HEK293 (cell line): ENCODE measurements around the gene FABP7.
A peak's percentile ranks its signal among the peaks of the same experiment; 100 is the strongest.

ENCODE experiments used
- CTCF ChIA-PET: fragments of 350-600 bp; formaldehyde crosslinking; extraction: SDS; loops from one replicate; lab custom pipeline; 2021; ENCODE audit warnings: antibody characterized with exemption; lab: Yijun Ruan, JAX
- POLR2A ChIA-PET: fragments of 300-600 bp; formaldehyde crosslinking; extraction: SDS; loops from one replicate; lab custom pipeline; 2020; ENCODE audit warnings: antibody characterized with exemption, inconsistent platforms; lab: Yijun Ruan, JAX
- H3K27ac ChIP-seq: fragments of 200-500 bp; sonication (Bioruptor generic); 2 replicates; pipeline ENCODE4 v1.5.1; 2014; ENCODE audit warnings: low read depth, low read length, control low read depth, inconsistent platforms; ENCODE audit errors: extremely low read depth
- H3K36me3 ChIP-seq, 2 experiments: fragments of 200-500 bp in 1 of 2; sonication (Bioruptor generic) in 1 of 2; 1 replicate in 1 of 2; 2 replicates in 1 of 2; pipeline ENCODE4 v1.5.1; 2014 to 2017; ENCODE audit warnings: inconsistent platforms in 2 of 2, low read length in 2 of 2; ENCODE audit not compliant: control insufficient read depth in 2 of 2, insufficient read depth in 1 of 2
- H3K4me1 ChIP-seq: fragments of 200-500 bp; sonication (Bioruptor generic); 2 replicates; pipeline ENCODE4 v1.5.1; 2014; ENCODE audit warnings: mild to moderate bottlenecking, low read length, inconsistent platforms; ENCODE audit not compliant: control insufficient read depth, insufficient read depth
- H3K4me3 ChIP-seq: 2 replicates; pipeline ENCODE4 v1.5.1; 2011; ENCODE audit warnings: low read depth, mild to moderate bottlenecking, control low read depth, low read length, moderate library complexity
- H3K9me3 ChIP-seq: fragments of 200-500 bp; sonication (Bioruptor generic); 2 replicates; pipeline ENCODE4 v1.5.1; 2014; ENCODE audit warnings: low read depth, low read length, inconsistent platforms; ENCODE audit not compliant: control insufficient read depth, insufficient read depth
- BCL6B ChIP-seq: fragments of 450-650 bp; formaldehyde crosslinking; IDR thresholded peaks from 2 replicates; pipeline ENCODE4 v1.5.1; 2017; ENCODE audit warnings: missing biosample characterization, missing genetic modification characterization
- GLIS1 ChIP-seq: fragments of 450-650 bp; formaldehyde crosslinking; IDR thresholded peaks from 2 replicates; pipeline ENCODE4 v1.5.1; 2016; ENCODE audit warnings: missing biosample characterization, missing genetic modification characterization
- INSM2 ChIP-seq: fragments of 450-650 bp; formaldehyde crosslinking; IDR thresholded peaks from 2 replicates; pipeline ENCODE4 v1.5.1; 2016; ENCODE audit warnings: missing biosample characterization, missing genetic modification characterization
- KLF7 ChIP-seq: fragments of 450-650 bp; formaldehyde crosslinking; IDR thresholded peaks from 2 replicates; pipeline ENCODE4 v1.5.1; 2016; ENCODE audit warnings: missing biosample characterization, missing genetic modification characterization, borderline replicate concordance
- SCRT1 ChIP-seq: fragments of 450-650 bp; formaldehyde crosslinking; IDR thresholded peaks from 2 replicates; pipeline ENCODE4 v1.5.1; 2016; ENCODE audit warnings: missing biosample characterization, missing genetic modification characterization, borderline replicate concordance
- SCRT2 ChIP-seq: fragments of 450-650 bp; formaldehyde crosslinking; IDR thresholded peaks from 2 replicates; pipeline ENCODE4 v1.5.1; 2016; ENCODE audit warnings: missing biosample characterization, missing genetic modification characterization
- YY2 ChIP-seq: fragments of 450-650 bp; formaldehyde crosslinking; IDR thresholded peaks from 2 replicates; pipeline ENCODE4 v1.5.1; 2016; ENCODE audit warnings: missing biosample characterization, missing genetic modification characterization
- ZBTB21 ChIP-seq: fragments of 450-650 bp; formaldehyde crosslinking; IDR thresholded peaks from 2 replicates; pipeline ENCODE4 v1.5.1; 2017; ENCODE audit warnings: missing biosample characterization, missing genetic modification characterization
- ZNF169 ChIP-seq: fragments of 450-650 bp; formaldehyde crosslinking; IDR thresholded peaks from 2 replicates; pipeline ENCODE4 v1.5.1; 2016; ENCODE audit warnings: missing biosample characterization, missing genetic modification characterization
- ZNF211 ChIP-seq: fragments of 450-650 bp; formaldehyde crosslinking; IDR thresholded peaks from 2 replicates; pipeline ENCODE4 v1.5.1; 2016; ENCODE audit warnings: low read depth, missing biosample characterization, missing genetic modification characterization
- ZNF354C ChIP-seq: fragments of 450-650 bp; formaldehyde crosslinking; IDR thresholded peaks from 2 replicates; pipeline ENCODE4 v1.5.1; 2016; ENCODE audit warnings: missing biosample characterization, missing genetic modification characterization, low read depth, borderline replicate concordance
- ZNF366 ChIP-seq: fragments of 450-650 bp; formaldehyde crosslinking; conservative IDR thresholded peaks from 2 replicates; pipeline ENCODE4 v1.5.1; 2016; ENCODE audit warnings: missing biosample characterization, missing genetic modification characterization
- ZNF48 ChIP-seq: fragments of 450-650 bp; formaldehyde crosslinking; IDR thresholded peaks from 2 replicates; pipeline ENCODE4 v1.5.1; 2016; ENCODE audit warnings: missing biosample characterization, missing genetic modification characterization
- ZNF488 ChIP-seq: fragments of 450-650 bp; formaldehyde crosslinking; IDR thresholded peaks from 2 replicates; pipeline ENCODE4 v1.5.1; 2016; ENCODE audit warnings: missing biosample characterization, missing genetic modification characterization
- ZNF558 ChIP-seq: fragments of 450-650 bp; formaldehyde crosslinking; IDR thresholded peaks from 2 replicates; pipeline ENCODE4 v1.5.1; 2016; ENCODE audit warnings: missing biosample characterization, missing genetic modification characterization
- ZNF571 ChIP-seq: fragments of 450-650 bp; formaldehyde crosslinking; IDR thresholded peaks from 2 replicates; pipeline ENCODE4 v1.5.0; 2017; ENCODE audit warnings: missing biosample characterization, missing genetic modification characterization
- ZXDB ChIP-seq: fragments of 450-650 bp; formaldehyde crosslinking; IDR thresholded peaks from 2 replicates; pipeline ENCODE4 v1.5.1; 2016; ENCODE audit warnings: missing biosample characterization, missing genetic modification characterization
- TF ChIP-seq, protein P1 (sequence below): fragments of 450-650 bp; formaldehyde crosslinking; IDR thresholded peaks from 2 replicates; pipeline ENCODE4 v1.5.1; 2017; ENCODE audit warnings: missing biosample characterization, missing genetic modification characterization
- TF ChIP-seq, protein P2 (sequence below): fragments of 450-650 bp; IDR thresholded peaks from 2 replicates; pipeline ENCODE4 v1.5.1; 2018; ENCODE audit warnings: missing biosample characterization, mild to moderate bottlenecking, missing genetic modification characterization

The FABP7 gene

GRCh38 chr6:122787721-122788120 lies 8.2 kb downstream of the FABP7 start:
- no peak for TF ChIP-seq KLF7 (tag by site-specific recombination)
- TF ChIP-seq ZNF488: no peak
- TF ChIP-seq ZNF354C (tag by site-specific recombination): no peak
- no peak for TF ChIP-seq BCL6B
- TF ChIP-seq, protein P1, sequence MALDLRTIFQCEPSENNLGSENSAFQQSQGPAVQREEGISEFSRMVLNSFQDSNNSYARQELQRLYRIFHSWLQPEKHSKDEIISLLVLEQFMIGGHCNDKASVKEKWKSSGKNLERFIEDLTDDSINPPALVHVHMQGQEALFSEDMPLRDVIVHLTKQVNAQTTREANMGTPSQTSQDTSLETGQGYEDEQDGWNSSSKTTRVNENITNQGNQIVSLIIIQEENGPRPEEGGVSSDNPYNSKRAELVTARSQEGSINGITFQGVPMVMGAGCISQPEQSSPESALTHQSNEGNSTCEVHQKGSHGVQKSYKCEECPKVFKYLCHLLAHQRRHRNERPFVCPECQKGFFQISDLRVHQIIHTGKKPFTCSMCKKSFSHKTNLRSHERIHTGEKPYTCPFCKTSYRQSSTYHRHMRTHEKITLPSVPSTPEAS (tag by site-specific recombination): no peak
- no peak for TF ChIP-seq ZNF558
- Histone ChIP-seq H3K27ac (no peak overlapping the region), H3K4me1 (peaks cover 12% of the 10 kb centered on the region), H3K36me3 (no peaks in the 10 kb centered on the region), H3K4me3 (no peak overlapping the region), H3K9me3 (no peaks in the 10 kb centered on the region)
- CTCF ChIA-PET: interaction anchor here (0.6 to 1.2 kb wide), 4 partner anchors 37 to 295 kb away, joined by 3 to 5 read pairs (median 3); no protein-coding TSS in a partner anchor
- POLR2A ChIA-PET: no interaction called here

- H3K4me3 ChIP-seq: no peak overlapping the region
- H3K4me1 ChIP-seq: peaks cover 12% of the 10 kb centered on the region
- no peak overlapping the region for H3K27ac ChIP-seq
- no peaks in the 10 kb centered on the region for H3K9me3 ChIP-seq
- ChIA-PET CTCF (interaction anchor here (1.0 to 3.6 kb wide), 4 partner anchors 51 to 296 kb away, joined by 3 to 24 read pairs (median 6); no protein-coding TSS in a partner anchor), POLR2A (interaction anchor here (1.4 to 1.8 kb wide), 2 partner anchors 8 to 16 kb away, joined by 5 read pairs; partner anchors contain the start of gene FABP7)
- H3K36me3 ChIP-seq: no peaks in the 10 kb centered on the region
- TF ChIP-seq ZNF169 (tag by site-specific recombination) (no peak), SCRT1 (tag by site-specific recombination) (peak; percentile 27; the same call in 1 of the 2 replicates), ZNF211 (tag by site-specific recombination) (no peak), GLIS1 (no peak), SCRT2 (tag by site-specific recombination) (peak; percentile 68), BCL6B (no peak), ZNF571 (no peak), YY2 (no peak), ZNF48 (no peak), ZNF366 (tag by site-specific recombination) (no peak)
Observed at GRCh38 chr6:122788208-122788607, 8.7 kb downstream of the FABP7 start.

- ChIA-PET CTCF (interaction anchor here (0.6 to 3.6 kb wide), 10 partner anchors 10 to 559 kb away, joined by 3 to 24 read pairs (median 5); no protein-coding TSS in a partner anchor), POLR2A (interaction anchor here (0.8 to 1.8 kb wide), 8 partner anchors 9 to 146 kb away, joined by 3 to 6 read pairs (median 5); partner anchors contain the start of gene FABP7)
- H3K4me1 ChIP-seq: peaks cover 12% of the 10 kb centered on the region
- H3K4me3 ChIP-seq: peak overlapping the region; percentile 66
- H3K9me3 ChIP-seq: no peaks in the 10 kb centered on the region
- peak overlapping the region; percentile 78 for H3K27ac ChIP-seq
- H3K36me3 ChIP-seq: no peaks in the 10 kb centered on the region
- TF ChIP-seq SCRT1 (tag by site-specific recombination): no peak
- TF ChIP-seq, protein P2, sequence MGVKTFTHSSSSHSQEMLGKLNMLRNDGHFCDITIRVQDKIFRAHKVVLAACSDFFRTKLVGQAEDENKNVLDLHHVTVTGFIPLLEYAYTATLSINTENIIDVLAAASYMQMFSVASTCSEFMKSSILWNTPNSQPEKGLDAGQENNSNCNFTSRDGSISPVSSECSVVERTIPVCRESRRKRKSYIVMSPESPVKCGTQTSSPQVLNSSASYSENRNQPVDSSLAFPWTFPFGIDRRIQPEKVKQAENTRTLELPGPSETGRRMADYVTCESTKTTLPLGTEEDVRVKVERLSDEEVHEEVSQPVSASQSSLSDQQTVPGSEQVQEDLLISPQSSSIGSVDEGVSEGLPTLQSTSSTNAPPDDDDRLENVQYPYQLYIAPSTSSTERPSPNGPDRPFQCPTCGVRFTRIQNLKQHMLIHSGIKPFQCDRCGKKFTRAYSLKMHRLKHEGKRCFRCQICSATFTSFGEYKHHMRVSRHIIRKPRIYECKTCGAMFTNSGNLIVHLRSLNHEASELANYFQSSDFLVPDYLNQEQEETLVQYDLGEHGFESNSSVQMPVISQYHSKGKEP: no peak
- TF ChIP-seq BCL6B: no peak
- 0 out of 2 replicates have a peak, but pooled peaks have one; percentile 26 for TF ChIP-seq ZNF366 (tag by site-specific recombination)
- TF ChIP-seq ZBTB21: 0 out of 2 replicates have a peak, but pooled peaks have one; percentile 13
- no peak for TF ChIP-seq ZXDB (tag by site-specific recombination)
- TF ChIP-seq INSM2 (tag by site-specific recombination): no peak
Observed at GRCh38 chr6:122788663-122789181, 9.2 kb downstream of the FABP7 start.
